ENCODE results near the gene RNASE7. TPM values are rescaled to one million over a fixed set of nuclear protein-coding genes. Genes with fewer than 3 reads are reported as not detected.

RNASE7 gene
- total RNA-seq, 1 experiment from 2014 or later: not detected

DNA sequence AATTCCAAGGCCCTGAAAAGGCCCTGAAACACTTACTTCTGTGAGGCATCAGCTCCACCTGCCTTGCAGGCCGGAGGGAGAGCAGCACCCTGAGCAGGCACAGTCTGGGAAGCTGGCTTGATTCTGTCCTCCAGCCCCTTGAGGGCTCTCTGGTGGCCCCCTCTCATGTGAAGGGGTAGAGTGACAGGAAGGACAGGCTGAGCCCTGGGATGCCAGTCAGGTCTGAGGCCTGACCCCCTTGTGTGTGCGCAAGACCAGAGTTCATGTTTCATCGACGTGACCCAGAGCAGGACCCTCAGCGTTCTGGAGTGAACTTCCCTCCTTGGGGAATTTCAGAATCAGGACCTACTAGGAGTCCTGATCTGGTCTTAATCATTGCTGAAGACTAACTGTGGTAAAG is 16.7 kb downstream of the RNASE7 start:
- ATAC-seq (no peak), DNase-seq (ENCODE audit: low read depth, low spot score) (no peak)
- intact Hi-C loops (cut with micrococcal nuclease): no loop called here
- no peak for TF ChIP-seq EGR1 (IDR thresholded peaks at IDR 0.05; ENCODE audit: low read depth)
- TF ChIP-seq YY1 (IDR thresholded peaks at IDR 0.05; ENCODE audit: extremely low read depth, insufficient replicate concordance, low read depth, low read length): no peak
- TF ChIP-seq POLR2A (IDR thresholded peaks at IDR 0.05; ENCODE audit: borderline replicate concordance, extremely low read depth, insufficient read depth, insufficient read length): no peak
- TF ChIP-seq SP1 (IDR thresholded peaks at IDR 0.05; ENCODE audit: low read depth): no peak
- no peak for TF ChIP-seq CEBPB (IDR thresholded peaks at IDR 0.05; ENCODE audit: low read depth)
- TF ChIP-seq, protein P1, sequence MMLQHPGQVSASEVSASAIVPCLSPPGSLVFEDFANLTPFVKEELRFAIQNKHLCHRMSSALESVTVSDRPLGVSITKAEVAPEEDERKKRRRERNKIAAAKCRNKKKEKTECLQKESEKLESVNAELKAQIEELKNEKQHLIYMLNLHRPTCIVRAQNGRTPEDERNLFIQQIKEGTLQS (IDR thresholded peaks at IDR 0.05): no peak
- TF ChIP-seq ZNF274 (IDR thresholded peaks at IDR 0.05; ENCODE audit: low read depth, low read length): no peak
- CTCF ChIA-PET: interaction anchor here (1.4 kb wide), 1 partner anchor 44 kb away, joined by 4 read pairs; no protein-coding TSS in a partner anchor
- RAD21 ChIA-PET (ENCODE audit: low non-redundant PET in 1 of 2, low total read pairs in 2 of 2, uncharacterized antibody in 2 of 2, unreplicated experiment in 2 of 2): no interaction called here
- Histone ChIP-seq H2AFZ (ENCODE audit: low read depth, low read length, poor library complexity, severe bottlenecking) (no peak overlapping the region), H3K9me3 (ENCODE audit: control insufficient read depth in 1 of 2, insufficient read depth in 1 of 2, low read depth in 1 of 2, low read length in 2 of 2) (no peaks in the 10 kb centered on the region), H3K9ac (ENCODE audit: low read length) (no peak overlapping the region), H3K4me1 (ENCODE audit: control insufficient read depth in 1 of 2, insufficient read depth in 2 of 2, low read length in 2 of 2) (no peaks in the 10 kb centered on the region), H3K9me2 (ENCODE audit: insufficient read depth) (no peaks in the 10 kb centered on the region), H3K36me3 (ENCODE audit: control insufficient read depth in 1 of 2, insufficient read depth in 2 of 2, low read length in 2 of 2) (no peaks in the 10 kb centered on the region), H3K4me2 (ENCODE audit: low read length) (no peak overlapping the region), H3K27ac (ENCODE audit: low read depth, low read length) (no peak overlapping the region), H3K4me3 (replicated peaks in 1 of 2; ENCODE audit: low read depth in 1 of 2, low read length in 2 of 2) (no peak overlapping the region), H3K27me3 (ENCODE audit: insufficient read depth, low read length) (peaks cover 5% of the 10 kb centered on the region), H3K79me2 (ENCODE audit: insufficient read depth, low read length) (no peaks in the 10 kb centered on the region), H4K20me1 (ENCODE audit: insufficient read depth) (no peaks in the 10 kb centered on the region)
- POLR2A ChIA-PET: no interaction called here
- BruUV-seq (replicated peaks): no TSS peak

DNA sequence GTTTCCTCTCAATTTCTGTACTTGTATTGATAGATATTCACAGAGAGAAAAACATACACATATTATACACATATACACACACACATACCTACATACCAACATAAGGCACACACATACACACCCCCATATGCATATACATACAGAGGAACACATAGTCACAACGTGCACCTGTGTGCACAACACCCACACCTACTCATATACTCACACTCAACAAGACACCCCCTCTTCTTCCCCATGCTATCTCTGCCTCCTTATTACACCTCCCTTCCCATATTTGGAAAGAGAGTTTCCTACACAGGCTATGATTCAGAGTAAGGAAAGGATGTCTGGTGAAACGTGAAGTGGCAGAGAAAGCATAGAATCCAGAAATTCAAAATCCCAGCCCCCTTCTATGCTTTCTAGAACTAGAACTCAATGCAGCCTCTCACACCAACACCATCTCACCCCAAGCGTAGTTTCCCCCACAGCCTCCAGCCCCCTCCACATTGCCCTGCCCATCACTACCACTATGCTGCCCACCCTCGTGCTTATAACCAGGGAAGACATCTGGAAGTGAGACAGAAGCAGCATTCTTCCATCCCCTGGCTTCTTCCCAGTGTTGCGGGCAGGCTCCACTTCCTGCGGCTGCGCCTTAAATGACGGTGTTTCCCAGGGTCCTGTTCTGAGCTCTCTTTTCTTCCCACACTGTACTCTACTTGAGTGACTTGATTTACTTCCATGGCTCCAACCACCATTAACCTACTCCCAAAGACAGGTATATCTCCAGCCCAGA is 17.9 kb downstream of the RNASE7 start:
- Histone ChIP-seq H3K36me3 (ENCODE audit: control insufficient read depth in 1 of 2, insufficient read depth in 2 of 2, low read length in 2 of 2) (no peaks in the 10 kb centered on the region), H3K27ac (ENCODE audit: low read depth, low read length) (no peak overlapping the region), H3K27me3 (ENCODE audit: insufficient read depth, low read length) (peaks cover 5% of the 10 kb centered on the region), H3K9ac (ENCODE audit: low read length) (no peak overlapping the region), H3K4me1 (ENCODE audit: control insufficient read depth in 1 of 2, insufficient read depth in 2 of 2, low read length in 2 of 2) (no peaks in the 10 kb centered on the region), H3K9me3 (ENCODE audit: control insufficient read depth in 1 of 2, insufficient read depth in 1 of 2, low read depth in 1 of 2, low read length in 2 of 2) (no peaks in the 10 kb centered on the region), H2AFZ (ENCODE audit: low read depth, low read length, poor library complexity, severe bottlenecking) (no peak overlapping the region), H3K9me2 (ENCODE audit: insufficient read depth) (no peaks in the 10 kb centered on the region), H3K4me2 (ENCODE audit: low read length) (no peak overlapping the region), H3K4me3 (replicated peaks in 1 of 2; ENCODE audit: low read depth in 1 of 2, low read length in 2 of 2) (no peak overlapping the region), H4K20me1 (ENCODE audit: insufficient read depth) (no peaks in the 10 kb centered on the region), H3K79me2 (ENCODE audit: insufficient read depth, low read length) (no peaks in the 10 kb centered on the region)
- intact Hi-C loops (cut with micrococcal nuclease): no loop called here
- BruUV-seq (replicated peaks): no TSS peak
- ChIA-PET POLR2A (no interaction called here), RAD21 (ENCODE audit: low non-redundant PET in 1 of 2, low total read pairs in 2 of 2, uncharacterized antibody in 2 of 2, unreplicated experiment in 2 of 2) (no interaction called here), CTCF (no interaction called here)
- ATAC-seq (no peak), DNase-seq (ENCODE audit: low read depth, low spot score) (no peak)
- TF ChIP-seq, protein P2, sequence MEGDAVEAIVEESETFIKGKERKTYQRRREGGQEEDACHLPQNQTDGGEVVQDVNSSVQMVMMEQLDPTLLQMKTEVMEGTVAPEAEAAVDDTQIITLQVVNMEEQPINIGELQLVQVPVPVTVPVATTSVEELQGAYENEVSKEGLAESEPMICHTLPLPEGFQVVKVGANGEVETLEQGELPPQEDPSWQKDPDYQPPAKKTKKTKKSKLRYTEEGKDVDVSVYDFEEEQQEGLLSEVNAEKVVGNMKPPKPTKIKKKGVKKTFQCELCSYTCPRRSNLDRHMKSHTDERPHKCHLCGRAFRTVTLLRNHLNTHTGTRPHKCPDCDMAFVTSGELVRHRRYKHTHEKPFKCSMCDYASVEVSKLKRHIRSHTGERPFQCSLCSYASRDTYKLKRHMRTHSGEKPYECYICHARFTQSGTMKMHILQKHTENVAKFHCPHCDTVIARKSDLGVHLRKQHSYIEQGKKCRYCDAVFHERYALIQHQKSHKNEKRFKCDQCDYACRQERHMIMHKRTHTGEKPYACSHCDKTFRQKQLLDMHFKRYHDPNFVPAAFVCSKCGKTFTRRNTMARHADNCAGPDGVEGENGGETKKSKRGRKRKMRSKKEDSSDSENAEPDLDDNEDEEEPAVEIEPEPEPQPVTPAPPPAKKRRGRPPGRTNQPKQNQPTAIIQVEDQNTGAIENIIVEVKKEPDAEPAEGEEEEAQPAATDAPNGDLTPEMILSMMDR (IDR thresholded peaks at IDR 0.05 in 2 of 3, conservative IDR thresholded peaks at IDR 0.05 in 1 of 3; ENCODE audit: borderline replicate concordance in 1 of 3, insufficient read depth in 1 of 3, low read depth in 2 of 3, low read length in 2 of 3): no peak
- no peak for TF ChIP-seq ELF1 (IDR thresholded peaks at IDR 0.05; ENCODE audit: borderline replicate concordance, low read depth)
- no peak for TF ChIP-seq TCF7L2 (IDR thresholded peaks at IDR 0.05; ENCODE audit: borderline replicate concordance, extremely low read depth, insufficient read depth, insufficient read length)
- no peak for TF ChIP-seq EZH2phosphoT487 (IDR thresholded peaks at IDR 0.05; ENCODE audit: borderline replicate concordance)
- TF ChIP-seq SRF (IDR thresholded peaks at IDR 0.05; ENCODE audit: low read depth): no peak
- no peak for TF ChIP-seq POLR2AphosphoS5 (IDR thresholded peaks at IDR 0.05; ENCODE audit: low read depth, low read length)
- TF ChIP-seq, protein P3, sequence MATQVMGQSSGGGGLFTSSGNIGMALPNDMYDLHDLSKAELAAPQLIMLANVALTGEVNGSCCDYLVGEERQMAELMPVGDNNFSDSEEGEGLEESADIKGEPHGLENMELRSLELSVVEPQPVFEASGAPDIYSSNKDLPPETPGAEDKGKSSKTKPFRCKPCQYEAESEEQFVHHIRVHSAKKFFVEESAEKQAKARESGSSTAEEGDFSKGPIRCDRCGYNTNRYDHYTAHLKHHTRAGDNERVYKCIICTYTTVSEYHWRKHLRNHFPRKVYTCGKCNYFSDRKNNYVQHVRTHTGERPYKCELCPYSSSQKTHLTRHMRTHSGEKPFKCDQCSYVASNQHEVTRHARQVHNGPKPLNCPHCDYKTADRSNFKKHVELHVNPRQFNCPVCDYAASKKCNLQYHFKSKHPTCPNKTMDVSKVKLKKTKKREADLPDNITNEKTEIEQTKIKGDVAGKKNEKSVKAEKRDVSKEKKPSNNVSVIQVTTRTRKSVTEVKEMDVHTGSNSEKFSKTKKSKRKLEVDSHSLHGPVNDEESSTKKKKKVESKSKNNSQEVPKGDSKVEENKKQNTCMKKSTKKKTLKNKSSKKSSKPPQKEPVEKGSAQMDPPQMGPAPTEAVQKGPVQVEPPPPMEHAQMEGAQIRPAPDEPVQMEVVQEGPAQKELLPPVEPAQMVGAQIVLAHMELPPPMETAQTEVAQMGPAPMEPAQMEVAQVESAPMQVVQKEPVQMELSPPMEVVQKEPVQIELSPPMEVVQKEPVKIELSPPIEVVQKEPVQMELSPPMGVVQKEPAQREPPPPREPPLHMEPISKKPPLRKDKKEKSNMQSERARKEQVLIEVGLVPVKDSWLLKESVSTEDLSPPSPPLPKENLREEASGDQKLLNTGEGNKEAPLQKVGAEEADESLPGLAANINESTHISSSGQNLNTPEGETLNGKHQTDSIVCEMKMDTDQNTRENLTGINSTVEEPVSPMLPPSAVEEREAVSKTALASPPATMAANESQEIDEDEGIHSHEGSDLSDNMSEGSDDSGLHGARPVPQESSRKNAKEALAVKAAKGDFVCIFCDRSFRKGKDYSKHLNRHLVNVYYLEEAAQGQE (IDR thresholded peaks at IDR 0.05; ENCODE audit: low read depth): no peak
